ENCODE measurements around the gene CDKAL1.
"Not testable (repeated sequence)": the region's sequence is repeated elsewhere in the genome, so short reads cannot be mapped to it uniquely, and the experiment has no call there.

The CDKAL1 gene

GRCh38 chr6:21049572-21049971 is 515.3 kb downstream of the CDKAL1 start:
- DNase-seq: no peak

- DNase-seq: no peak
Measured at GRCh38 chr6:21050935-21051334, 516.7 kb downstream of the CDKAL1 start.

GRCh38 chr6:21051777-21052176 is 517.5 kb downstream of the CDKAL1 start:
- DNase-seq: no peak

- DNase-seq: no peak
Measured at GRCh38 chr6:21053612-21054011, 519.4 kb downstream of the CDKAL1 start.

GRCh38 chr6:21055480-21055879 is 521.2 kb downstream of the CDKAL1 start:
- not testable (repeated sequence) for DNase-seq

- DNase-seq: no peak
Measured at GRCh38 chr6:21061892-21062291, 527.6 kb downstream of the CDKAL1 start.

GRCh38 chr6:21064756-21065340 is 530.6 kb downstream of the CDKAL1 start:
- no peak for DNase-seq

- DNase-seq: no peak
Measured at GRCh38 chr6:21067521-21067920, 533.3 kb downstream of the CDKAL1 start.

GRCh38 chr6:21070620-21071019 is 536.4 kb downstream of the CDKAL1 start:
- DNase-seq: no peak

GRCh38 chr6:21071780-21072468 is 537.7 kb downstream of the CDKAL1 start:
- DNase-seq: no peak

GRCh38 chr6:21073318-21073839 is 539.1 kb downstream of the CDKAL1 start:
- no peak for DNase-seq

GRCh38 chr6:21074484-21074883 is 540.2 kb downstream of the CDKAL1 start:
- DNase-seq: no peak

GRCh38 chr6:21075986-21076385 is 541.7 kb downstream of the CDKAL1 start:
- DNase-seq: no peak

GRCh38 chr6:21078497-21078896 is 544.2 kb downstream of the CDKAL1 start:
- DNase-seq: no peak

- no peak for DNase-seq
Measured at GRCh38 chr6:21079468-21080048, 545.3 kb downstream of the CDKAL1 start.

- no peak for DNase-seq
Measured at GRCh38 chr6:21080221-21080620, 546.0 kb downstream of the CDKAL1 start.

- no peak for DNase-seq
Measured at GRCh38 chr6:21082091-21082490, 547.8 kb downstream of the CDKAL1 start.

- no peak for DNase-seq
Measured at GRCh38 chr6:21083708-21084107, 549.5 kb downstream of the CDKAL1 start.

GRCh38 chr6:21084656-21085055 is 550.4 kb downstream of the CDKAL1 start:
- no peak for DNase-seq

GRCh38 chr6:21085211-21085610 is 551.0 kb downstream of the CDKAL1 start:
- DNase-seq: no peak

GRCh38 chr6:21085643-21086042 is 551.4 kb downstream of the CDKAL1 start:
- no peak for DNase-seq

GRCh38 chr6:21087188-21087587 is 552.9 kb downstream of the CDKAL1 start:
- DNase-seq: no peak

- DNase-seq: no peak
Measured at GRCh38 chr6:21091411-21091810, 557.2 kb downstream of the CDKAL1 start.

- not testable (repeated sequence) for DNase-seq
Measured at GRCh38 chr6:21092231-21092772, 558.0 kb downstream of the CDKAL1 start.

All from stimulated activated CD4-positive, alpha-beta T cell treated with anti-CD3 and anti-CD28 coated beads, Interleukin-4, amount 100 ng/mL, for 24 hours (primary cell).